IMR-90 (cell line): ENCODE measurements around the gene SGSM2. TPM values are rescaled to one million over a fixed set of nuclear protein-coding genes. Genes with fewer than 3 reads are reported as not detected.

Experiments used
- ATAC-seq: fragments of 200-7000 bp; cut with Tn5 transposase; 2 replicates; pipeline ENCODE4 v1.9.1; 2020; ENCODE audit warnings: low read depth, mild to moderate bottlenecking, moderate library complexity
- BruUV-seq: library from RNA; stranded (reverse); fragments of 400-500 nt; replicated peaks from 2 replicates; lab custom pipeline; 2021; lab: Mats Ljungman, UMichigan
- CTCF ChIA-PET: fragments of 300-600 bp; formaldehyde crosslinking; extraction: SDS; loops from one replicate; lab custom pipeline; 2021; ENCODE audit warnings: antibody characterized with exemption; lab: Yijun Ruan, JAX
- POLR2A ChIA-PET: fragments of 300-600 bp; sonication (Branson Sonifier 250); formaldehyde crosslinking; loops from one replicate; lab custom pipeline; 2022; ENCODE audit warnings: antibody characterized with exemption; ENCODE audit not compliant: unreplicated experiment; lab: Charles Lee
- DNase-seq: peaks from one replicate; pipeline ENCODE4 v3.0.0; 2013
- H2AFZ ChIP-seq: replicated peaks from 2 replicates; pipeline ENCODE3; 2013; ENCODE audit warnings: low read length, mild to moderate bottlenecking; ENCODE audit not compliant: poor library complexity
- H2AK5ac ChIP-seq: 2 replicates; pipeline ENCODE4 v1.6.1; 2013; ENCODE audit warnings: low read depth, low read length, inconsistent platforms
- H2AK9ac ChIP-seq: replicated peaks from 2 replicates; pipeline ENCODE3; 2013; ENCODE audit warnings: mild to moderate bottlenecking, low read depth, low read length, moderate library complexity; ENCODE audit not compliant: poor library complexity
- H2BK120ac ChIP-seq: 2 replicates; pipeline ENCODE4 v1.6.1; 2013; ENCODE audit warnings: low read depth, low read length, inconsistent platforms
- H2BK15ac ChIP-seq: 3 replicates; pipeline ENCODE4 v1.6.1; 2013; ENCODE audit warnings: low read depth, low read length, inconsistent platforms
- H2BK20ac ChIP-seq: 2 replicates; pipeline ENCODE4 v1.6.1; 2013; ENCODE audit warnings: low read depth, mild to moderate bottlenecking, inconsistent platforms, low read length, moderate library complexity
- H2BK5ac ChIP-seq: 2 replicates; pipeline ENCODE4 v1.6.1; 2013; ENCODE audit warnings: mild to moderate bottlenecking, low read depth, low read length, inconsistent platforms; ENCODE audit not compliant: poor library complexity, severe bottlenecking
- H3K14ac ChIP-seq: replicated peaks from 2 replicates; pipeline ENCODE4 v1.6.1; 2013; ENCODE audit warnings: low read depth, low read length, inconsistent platforms
- H3K18ac ChIP-seq: 2 replicates; pipeline ENCODE4 v1.6.1; 2013; ENCODE audit warnings: low read depth, low read length, control low read depth
- H3K23ac ChIP-seq: 2 replicates; pipeline ENCODE4 v1.6.1; 2013; ENCODE audit warnings: low read depth, low read length, inconsistent platforms
- H3K27ac ChIP-seq: 2 replicates; pipeline ENCODE4 v1.5.1; 2013; ENCODE audit warnings: mild to moderate bottlenecking, control low read depth, low read length; ENCODE audit not compliant: insufficient read depth
- H3K27me3 ChIP-seq: 2 replicates; pipeline ENCODE4 v1.6.1; 2013; ENCODE audit warnings: low read length; ENCODE audit not compliant: control insufficient read depth, insufficient read depth
- H3K36me3 ChIP-seq: 2 replicates; pipeline ENCODE4 v1.6.1; 2013; ENCODE audit warnings: low read length, mixed read lengths; ENCODE audit not compliant: control insufficient read depth, insufficient read depth
- H3K4ac ChIP-seq: 2 replicates; pipeline ENCODE4 v1.6.1; 2013; ENCODE audit warnings: low read depth, low read length, inconsistent platforms
- H3K4me1 ChIP-seq: 2 replicates; pipeline ENCODE4 v1.6.1; 2013; ENCODE audit warnings: low read length, mixed read lengths; ENCODE audit not compliant: control insufficient read depth, insufficient read depth
- H3K4me2 ChIP-seq: 2 replicates; pipeline ENCODE4 v1.6.1; 2013; ENCODE audit warnings: low read depth, mild to moderate bottlenecking, control low read depth, low read length, moderate library complexity
- H3K4me3 ChIP-seq: 2 replicates; pipeline ENCODE4 v1.5.1; 2013; ENCODE audit warnings: low read depth, mild to moderate bottlenecking, control low read depth, low read length, moderate library complexity; ENCODE audit not compliant: insufficient read depth
- H3K56ac ChIP-seq: 2 replicates; pipeline ENCODE4 v1.6.1; 2013; ENCODE audit warnings: low read length, inconsistent platforms; ENCODE audit not compliant: insufficient read depth; ENCODE audit errors: extremely low read depth
- H3K79me1 ChIP-seq, 2 experiments: 2 replicates each; pipeline ENCODE4 v1.6.1; 2013; ENCODE audit warnings: low read length in 2 of 2, inconsistent platforms in 1 of 2, low read depth in 1 of 2
- H3K9ac ChIP-seq: 2 replicates; pipeline ENCODE4 v1.6.1; 2013; ENCODE audit warnings: low read depth, low read length, control low read depth
- H3K9me1 ChIP-seq: 2 replicates; pipeline ENCODE4 v1.6.1; 2013; ENCODE audit warnings: low read length, inconsistent platforms; ENCODE audit not compliant: insufficient read depth
- H3K9me3 ChIP-seq: 2 replicates; pipeline ENCODE4 v1.6.1; 2013; ENCODE audit warnings: low read length; ENCODE audit not compliant: control insufficient read depth, insufficient read depth
- H4K20me1 ChIP-seq: 2 replicates; pipeline ENCODE4 v1.6.1; 2013; ENCODE audit warnings: low read length, inconsistent platforms; ENCODE audit not compliant: insufficient read depth
- H4K5ac ChIP-seq: 2 replicates; pipeline ENCODE4 v1.6.1; 2013; ENCODE audit warnings: mild to moderate bottlenecking, low read depth, low read length, control low read depth
- H4K8ac ChIP-seq, 2 experiments: 2 replicates each; pipeline ENCODE4 v1.6.1; 2013; ENCODE audit warnings: low read depth in 2 of 2, low read length in 2 of 2, control low read depth in 1 of 2, inconsistent platforms in 1 of 2
- H4K91ac ChIP-seq: 2 replicates; pipeline ENCODE4 v1.6.1; 2013; ENCODE audit warnings: low read depth, low read length, inconsistent platforms; ENCODE audit not compliant: insufficient read depth
- BHLHE40 ChIP-seq: fragments of 150-350 bp; IDR thresholded peaks from 2 replicates; pipeline ENCODE4 v1.6.1; 2016; ENCODE audit warnings: mild to moderate bottlenecking, low read depth, low read length
- CHD1 ChIP-seq: IDR thresholded peaks from 2 replicates; pipeline ENCODE4 v1.6.1; 2012; ENCODE audit warnings: low read depth, low read length, improper control_type of control experiment
- MAFK ChIP-seq: IDR thresholded peaks from 2 replicates; pipeline ENCODE4 v1.6.1; 2012; ENCODE audit warnings: low read depth, low read length, improper control_type of control experiment
- MAZ ChIP-seq: IDR thresholded peaks from 2 replicates; pipeline ENCODE4 v1.6.1; 2012; ENCODE audit warnings: low read depth, mild to moderate bottlenecking, low read length, improper control_type of control experiment, moderate library complexity, borderline replicate concordance
- MXI1 ChIP-seq: IDR thresholded peaks from 2 replicates; pipeline ENCODE4 v1.6.1; 2012; ENCODE audit warnings: low read depth, mild to moderate bottlenecking, low read length, moderate library complexity, borderline replicate concordance
- NFE2L2 ChIP-seq: fragments of 150-350 bp; IDR thresholded peaks from 2 replicates; pipeline ENCODE4 v1.6.1; 2016; ENCODE audit warnings: low read depth, mild to moderate bottlenecking, low read length
- POLR2A ChIP-seq: IDR thresholded peaks from 2 replicates; pipeline ENCODE4 v1.6.1; 2012; ENCODE audit warnings: mild to moderate bottlenecking, low read depth, low read length
- RCOR1 ChIP-seq: IDR thresholded peaks from 2 replicates; pipeline ENCODE4 v1.6.1; 2012; ENCODE audit warnings: mild to moderate bottlenecking, low read length, improper control_type of control experiment; ENCODE audit not compliant: insufficient replicate concordance
- RFX5 ChIP-seq: IDR thresholded peaks from 2 replicates; pipeline ENCODE4 v1.8.0; 2012; ENCODE audit warnings: low read depth, mild to moderate bottlenecking, low read length, moderate library complexity
- SMC3 ChIP-seq: fragments of 150-350 bp; IDR thresholded peaks from 2 replicates; pipeline ENCODE4 v1.6.1; 2016; ENCODE audit warnings: low read depth, mild to moderate bottlenecking, antibody characterized with exemption, low read length, moderate library complexity
- WGBS, 2 experiments: methylation state at CpG; one replicate each; pipeline versions ENCODE4 v1.1.5 to v1.1.7; 2013; ENCODE audit warnings: missing lambda C conversion rate in 2 of 2; ENCODE audit not compliant: insufficient read length in 1 of 2; ENCODE audit errors: extremely low coverage in 2 of 2; 5-methylcytosine and 5-hydroxymethylcytosine counted together
- dilution Hi-C: fragments of 300-500 bp; cut with HindIII; formaldehyde crosslinking; loops from one replicate; pipeline ENCODE4 v1.14.3; 2018; ENCODE audit warnings: low sequenced_read_pairs; ENCODE audit not compliant: unreplicated experiment
- in situ Hi-C: fragments of 300-500 bp; cut with MboI; formaldehyde crosslinking; loops from 3 replicates; pipeline ENCODE4 v1.14.3; 2019; ENCODE audit warnings: low sequenced_read_pairs, inconsistent platforms, mixed read lengths
- intact Hi-C: fragments of 100-400 bp; cut with micrococcal nuclease; formaldehyde crosslinking; loops from 2 replicates; pipeline ENCODE4 v1.10.0; 2022
- polyA plus RNA-seq, 3 experiments: library from polyadenylated mRNA; depleted of rRNA; stranded (reverse); fragments of >200 nt; gene quantifications; 2 replicates each; pipeline ENCODE4 v1.2.3, GENCODE V29; 2012; ENCODE audit warnings: low replicate concordance in 1 of 3
- total RNA-seq: library from RNA; depleted of rRNA; stranded (reverse); fragments of >200 nt; gene quantifications from 2 replicates; pipeline ENCODE4 v1.2.3, GENCODE V29; 2012
- TF ChIP-seq, protein P1 (sequence below): conservative IDR thresholded peaks from 2 replicates; pipeline ENCODE4 v1.5.1; 2012; ENCODE audit warnings: mild to moderate bottlenecking, low read depth, low read length, improper control_type of control experiment
- TF ChIP-seq, protein P2 (sequence below): fragments of 150-350 bp; IDR thresholded peaks from 2 replicates; pipeline ENCODE4 v1.6.1; 2016; ENCODE audit warnings: low read depth, mild to moderate bottlenecking, low read length, moderate library complexity, borderline replicate concordance

The SGSM2 gene
- total and polyA plus RNA-seq, 2 of the 4 experiments (the other 2 are of a cell fraction), result 13.6 to 81.2 TPM

DNA sequence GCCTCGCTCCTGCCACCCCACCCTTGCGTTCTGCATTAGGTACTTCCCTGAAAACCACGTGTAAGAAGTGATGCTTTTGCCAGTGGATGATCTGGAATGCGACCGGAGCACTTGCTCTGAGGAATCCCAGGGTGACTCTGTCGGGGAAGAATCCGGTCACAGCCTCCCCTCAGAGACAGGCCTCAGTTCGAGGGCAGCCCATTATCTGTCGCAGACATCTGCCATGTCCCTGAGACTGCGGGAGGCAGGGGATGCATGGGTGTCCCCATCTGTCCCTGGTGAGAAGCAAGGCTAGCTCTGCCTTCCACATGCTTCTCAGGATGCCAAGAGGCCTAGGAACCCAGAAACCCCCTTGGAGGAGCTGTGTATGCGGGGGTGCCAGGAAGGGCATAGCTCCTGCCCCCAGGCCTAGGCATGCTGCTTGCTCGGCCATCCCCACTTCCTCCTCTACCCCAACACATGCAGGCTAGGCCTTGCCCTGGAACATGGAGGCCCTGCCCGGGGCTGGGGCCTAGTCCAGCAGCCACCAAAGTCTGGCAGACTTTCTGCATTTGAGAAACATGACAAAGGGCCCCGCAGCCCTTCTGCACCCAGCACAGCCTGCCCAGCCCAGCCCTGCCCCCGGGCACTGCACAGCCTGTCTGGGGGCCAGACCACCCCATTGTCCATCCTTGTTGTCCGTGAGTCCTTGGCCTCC lies 43.1 kb downstream of the SGSM2 start (continued):
- TF ChIP-seq, protein P1, sequence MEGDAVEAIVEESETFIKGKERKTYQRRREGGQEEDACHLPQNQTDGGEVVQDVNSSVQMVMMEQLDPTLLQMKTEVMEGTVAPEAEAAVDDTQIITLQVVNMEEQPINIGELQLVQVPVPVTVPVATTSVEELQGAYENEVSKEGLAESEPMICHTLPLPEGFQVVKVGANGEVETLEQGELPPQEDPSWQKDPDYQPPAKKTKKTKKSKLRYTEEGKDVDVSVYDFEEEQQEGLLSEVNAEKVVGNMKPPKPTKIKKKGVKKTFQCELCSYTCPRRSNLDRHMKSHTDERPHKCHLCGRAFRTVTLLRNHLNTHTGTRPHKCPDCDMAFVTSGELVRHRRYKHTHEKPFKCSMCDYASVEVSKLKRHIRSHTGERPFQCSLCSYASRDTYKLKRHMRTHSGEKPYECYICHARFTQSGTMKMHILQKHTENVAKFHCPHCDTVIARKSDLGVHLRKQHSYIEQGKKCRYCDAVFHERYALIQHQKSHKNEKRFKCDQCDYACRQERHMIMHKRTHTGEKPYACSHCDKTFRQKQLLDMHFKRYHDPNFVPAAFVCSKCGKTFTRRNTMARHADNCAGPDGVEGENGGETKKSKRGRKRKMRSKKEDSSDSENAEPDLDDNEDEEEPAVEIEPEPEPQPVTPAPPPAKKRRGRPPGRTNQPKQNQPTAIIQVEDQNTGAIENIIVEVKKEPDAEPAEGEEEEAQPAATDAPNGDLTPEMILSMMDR, result no peak

DNA sequence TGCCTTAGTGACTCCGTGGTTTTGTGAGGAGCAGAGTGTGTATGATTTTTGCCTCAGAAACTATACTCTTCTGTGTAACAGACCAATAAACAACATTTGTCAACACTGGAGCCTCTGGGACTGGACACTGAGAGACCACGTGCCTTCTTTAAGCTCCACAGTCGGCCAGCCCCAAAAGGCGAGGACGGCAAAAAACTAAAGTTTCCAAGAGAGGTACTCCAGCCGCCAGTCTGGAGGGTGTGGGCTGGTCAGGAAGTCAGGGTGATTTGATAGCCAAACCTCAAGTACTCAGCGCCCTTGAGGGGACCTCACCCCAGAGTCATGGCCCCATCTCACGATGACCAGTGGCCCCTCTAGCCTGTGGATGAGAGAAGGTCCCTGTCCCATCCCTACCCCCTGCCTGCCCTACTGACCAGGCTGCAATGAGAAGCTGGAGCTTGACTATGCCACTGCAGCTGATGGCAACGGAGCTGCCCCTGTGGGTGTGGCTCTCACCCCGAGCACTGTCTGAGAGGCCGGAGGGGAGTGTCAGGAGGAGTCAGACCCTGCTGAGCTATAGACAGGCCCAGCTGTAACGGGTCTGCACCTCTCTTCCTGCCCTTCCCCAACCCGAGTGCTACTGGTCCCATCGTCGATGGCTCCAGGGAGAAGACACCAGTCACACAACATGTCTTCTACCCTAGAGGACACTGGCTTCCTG lies 43.8 kb downstream of the SGSM2 start:
- Histone ChIP-seq H3K23ac (no peak overlapping the region), H2AFZ (no peak overlapping the region), H3K27ac (no peak overlapping the region), H3K18ac (no peak overlapping the region), H3K9me1 (0 out of 2 replicates have a peak, but pooled peaks cover 3% of the 10 kb centered on the region), H2BK5ac (no peak overlapping the region), H3K4me3 (no peak overlapping the region), H3K4me2 (no peak overlapping the region), H2AK9ac (peak overlapping the region; percentile 79), H3K14ac (no peak overlapping the region), H3K79me1 (peaks cover 0 to 3% of the 10 kb centered on the region in 2 experiments; a peak in 1 of 4 replicates), H2BK120ac (no peak overlapping the region), H3K9me3 (no peaks in the 10 kb centered on the region), H2BK20ac (no peak overlapping the region), H4K91ac (no peak overlapping the region), H3K4me1 (peaks cover 2% of the 10 kb centered on the region; the same call in 1 of the 2 replicates), H4K8ac (no peak overlapping the region), H3K56ac (no peak overlapping the region), H2AK5ac (no peak overlapping the region), H3K36me3 (peaks cover 54% of the 10 kb centered on the region), H3K27me3 (no peaks in the 10 kb centered on the region), H3K9ac (no peak overlapping the region), H4K5ac (no peak overlapping the region), H4K20me1 (peaks cover 3% of the 10 kb centered on the region; the same call in 1 of the 2 replicates), H2BK15ac (no peak overlapping the region), H3K4ac (no peak overlapping the region)
- BruUV-seq, result no TSS peak
- intact Hi-C loops, result no loop called here
- dilution Hi-C loops, result no loop called here
- DNase-seq (no peak), ATAC-seq (no peak)
- CTCF ChIA-PET, result interaction anchor here (1.2 to 3.2 kb wide), 5 partner anchors 11 to 36 kb away, joined by 4 to 64 read pairs (median 8); no protein-coding TSS in a partner anchor
- in situ Hi-C loops, result no loop called here
- POLR2A ChIA-PET, result no interaction called here
- WGBS, 2 experiments, result 82% methylated on average over 4 of the region's 15 CpGs; no CpG with 5 or more reads in 1 of the 2 experiments
- TF ChIP-seq POLR2A, result no peak
- TF ChIP-seq MAZ, result no peak
- no peak for TF ChIP-seq BHLHE40
- no peak for TF ChIP-seq RCOR1
- TF ChIP-seq, protein P2, sequence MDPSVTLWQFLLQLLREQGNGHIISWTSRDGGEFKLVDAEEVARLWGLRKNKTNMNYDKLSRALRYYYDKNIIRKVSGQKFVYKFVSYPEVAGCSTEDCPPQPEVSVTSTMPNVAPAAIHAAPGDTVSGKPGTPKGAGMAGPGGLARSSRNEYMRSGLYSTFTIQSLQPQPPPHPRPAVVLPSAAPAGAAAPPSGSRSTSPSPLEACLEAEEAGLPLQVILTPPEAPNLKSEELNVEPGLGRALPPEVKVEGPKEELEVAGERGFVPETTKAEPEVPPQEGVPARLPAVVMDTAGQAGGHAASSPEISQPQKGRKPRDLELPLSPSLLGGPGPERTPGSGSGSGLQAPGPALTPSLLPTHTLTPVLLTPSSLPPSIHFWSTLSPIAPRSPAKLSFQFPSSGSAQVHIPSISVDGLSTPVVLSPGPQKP, result no peak
- no peak for TF ChIP-seq SMC3
- TF ChIP-seq RFX5, result no peak
- no peak for TF ChIP-seq CHD1
- TF ChIP-seq NFE2L2, result no peak
- TF ChIP-seq MXI1, result no peak
- no peak for TF ChIP-seq MAFK
